Mucosa of descending colon (tissue), 3 donors: Measurements from ENCODE around the gene FUS. TPM values are rescaled to one million over a fixed set of nuclear protein-coding genes. Genes with fewer than 3 reads are reported as not detected.

Experiments
- ATAC-seq: fragments of 200-7000 bp; cut with Tn5 transposase; one replicate; pipeline ENCODE4 v1.9.1; 2020; ENCODE audit warnings: mild to moderate bottlenecking, moderate library complexity
- DNase-seq, 3 donors: peaks; one replicate each; pipeline ENCODE4 v3.0.0-alpha.2; 2020
- H3K36me3 ChIP-seq: fragments of 200-600 bp; one replicate; pipeline ENCODE4 v1.8.0; 2021; ENCODE audit warnings: low read depth, mild to moderate bottlenecking
- H3K4me1 ChIP-seq: fragments of 200-600 bp; one replicate; pipeline ENCODE4 v1.8.0; 2021; ENCODE audit warnings: low read depth, mild to moderate bottlenecking
- H3K4me3 ChIP-seq: fragments of 200-600 bp; one replicate; pipeline ENCODE4 v1.8.0; 2021; ENCODE audit warnings: mild to moderate bottlenecking
- H3K9me3 ChIP-seq: fragments of 200-600 bp; one replicate; pipeline ENCODE4 v1.8.0; 2021; ENCODE audit warnings: mild to moderate bottlenecking
- CTCF ChIP-seq: fragments of 200-600 bp; IDR thresholded peaks from one replicate; pipeline ENCODE4 v1.8.0; 2022; ENCODE audit warnings: antibody characterized with exemption, mild to moderate bottlenecking
- intact Hi-C, 2 donors: fragments of 100-400 bp; cut with DNase I in 1 of 2; cut with micrococcal nuclease in 1 of 2; formaldehyde crosslinking; loops; one replicate each; pipeline versions ENCODE4 v1.11.0 to v1.11.1; 2022; cut with DNase I, micrococcal nuclease
- total RNA-seq, 3 donors: library from RNA; stranded (reverse); fragmentation: NEBNext Ultra II Directional in 2 of 3; extraction: Animal tissue kit (Norgen Biotek cat#: 25700) in 2 of 3; gene quantifications; one replicate each; pipeline versions ENCODE4 v1.2.1 to v1.2.4, GENCODE V29; 2021 to 2023
- donor health status: DM: no; HTN: no; CAD: no; lungs with moderate emphysema.
- donor health status: DM: no; HTN: no; CAD: no.
- donor health status: DM: no; HTN: yes; CAD: no.

Gene FUS
- total RNA-seq, 3 donors from 2014 or later, result 167 to 264 (median 189) TPM

- Histone ChIP-seq H3K4me1 (peaks cover 27% of the 10 kb centered on the region), H3K36me3 (peaks cover 8% of the 10 kb centered on the region), H3K9me3 (no peaks in the 10 kb centered on the region), H3K4me3 (peak overlapping the region; percentile 77)
- no peak for ATAC-seq
- DNase-seq, result peak; percentile 40 to 69 (median 58)
- TF ChIP-seq CTCF, result no peak
- intact Hi-C loops, result no loop called here
Observed at GRCh38 chr16:31181102-31181830, 1.3 kb downstream of the FUS start.

- no peak for ATAC-seq
- H3K9me3 ChIP-seq, result no peaks in the 10 kb centered on the region
- peaks cover 27% of the 10 kb centered on the region for H3K4me1 ChIP-seq
- intact Hi-C loops, result no loop called here
- TF ChIP-seq CTCF, result no peak
- no peak for DNase-seq
- H3K4me3 ChIP-seq, result no peak overlapping the region
- peaks cover 12% of the 10 kb centered on the region for H3K36me3 ChIP-seq
Observed at GRCh38 chr16:31182391-31182790, 2.5 kb downstream of the FUS start.

GRCh38 chr16:31183432-31184428, 3.8 kb downstream of the FUS start:
- no peak overlapping the region for H3K4me3 ChIP-seq
- ATAC-seq (no peak), DNase-seq (no peak)
- H3K4me1 ChIP-seq, result peaks cover 26% of the 10 kb centered on the region
- peaks cover 20% of the 10 kb centered on the region for H3K36me3 ChIP-seq
- no peak for TF ChIP-seq CTCF
- intact Hi-C loops, result no loop called here
- H3K9me3 ChIP-seq, result no peaks in the 10 kb centered on the region

GRCh38 chr16:31184888-31185287, 4.9 kb downstream of the FUS start:
- no peak overlapping the region for H3K4me3 ChIP-seq
- intact Hi-C loops, result no loop called here
- peaks cover 21% of the 10 kb centered on the region for H3K4me1 ChIP-seq
- TF ChIP-seq CTCF, result no peak
- no peaks in the 10 kb centered on the region for H3K9me3 ChIP-seq
- ATAC-seq (no peak), DNase-seq (no peak)
- H3K36me3 ChIP-seq, result peaks cover 32% of the 10 kb centered on the region

GRCh38 chr16:31185339-31185738, 5.4 kb downstream of the FUS start:
- intact Hi-C loops, result no loop called here
- no peak for TF ChIP-seq CTCF
- DNase-seq, result no peak
- H3K36me3 ChIP-seq, result peaks cover 34% of the 10 kb centered on the region
- no peaks in the 10 kb centered on the region for H3K9me3 ChIP-seq
- H3K4me1 ChIP-seq, result peaks cover 21% of the 10 kb centered on the region
- no peak overlapping the region for H3K4me3 ChIP-seq
- no peak for ATAC-seq
